Stimulated activated CD4-positive, alpha-beta T cell treated with anti-CD3 and anti-CD28 coated beads, TNF-alpha, amount 100 ng/mL, for 24 hours (primary cell): ENCODE results near the gene SERPINB2.
"Not testable (repeated sequence)": the region's sequence is repeated elsewhere in the genome, so short reads cannot be mapped to it uniquely, and the experiment has no call there.

Source experiments
- DNase-seq, 3 experiments: peaks; one replicate each; pipeline ENCODE4 v3.0.0-alpha.2; 2020; ENCODE audit warnings: low read depth in 3 of 3

SERPINB2 gene

GRCh38 chr18:63889626-63890025 is 2.1 kb downstream of the SERPINB2 start:
- no peak for DNase-seq

- DNase-seq: no peak
These were observed 2.9 kb downstream of the SERPINB2 start for GRCh38 chr18:63890237-63890949.

GRCh38 chr18:63890950-63891304 is 3.4 kb downstream of the SERPINB2 start:
- no peak for DNase-seq

GRCh38 chr18:63892566-63892965 is 5.1 kb downstream of the SERPINB2 start:
- DNase-seq: no peak

- DNase-seq: no peak
These were observed 6.7 kb downstream of the SERPINB2 start for GRCh38 chr18:63894106-63894772.

- DNase-seq: no peak
These were observed 7.7 kb downstream of the SERPINB2 start for GRCh38 chr18:63895190-63895589.

GRCh38 chr18:63897072-63897471 is 9.6 kb downstream of the SERPINB2 start:
- DNase-seq: no peak

GRCh38 chr18:63899206-63899605 is 11.7 kb downstream of the SERPINB2 start:
- DNase-seq: no peak

GRCh38 chr18:63903851-63904570 is 16.5 kb downstream of the SERPINB2 start:
- DNase-seq: no peak

GRCh38 chr18:63904694-63905093 is 17.2 kb downstream of the SERPINB2 start:
- DNase-seq: no peak

GRCh38 chr18:63905361-63905760 is 17.9 kb downstream of the SERPINB2 start:
- no peak for DNase-seq

GRCh38 chr18:63906056-63906455 is 18.6 kb downstream of the SERPINB2 start:
- DNase-seq: no peak

GRCh38 chr18:63907664-63908063 is 20.2 kb downstream of the SERPINB2 start, which contains the start of gene SERPINB10:
Gene SERPINB10, plus strand, starts transcription at chr18:63907958. Its CDS starts 7,553 bp downstream, at chr18:63915511.
- no peak for DNase-seq

- no peak for DNase-seq
These were observed 21.4 kb downstream of the SERPINB2 start for GRCh38 chr18:63908858-63909257.

GRCh38 chr18:63909870-63910269 is 22.4 kb downstream of the SERPINB2 start:
- no peak for DNase-seq

GRCh38 chr18:63917817-63918216 is 30.3 kb downstream of the SERPINB2 start:
- DNase-seq: no peak

GRCh38 chr18:63922049-63922448 is 34.5 kb downstream of the SERPINB2 start:
- no peak for DNase-seq

GRCh38 chr18:63924551-63924950 is 37.0 kb downstream of the SERPINB2 start:
- DNase-seq: no peak

GRCh38 chr18:63928331-63928730 is 40.8 kb downstream of the SERPINB2 start:
- no peak for DNase-seq

GRCh38 chr18:63929369-63929768 is 41.9 kb downstream of the SERPINB2 start:
- DNase-seq: not testable (repeated sequence)

GRCh38 chr18:63930773-63931354 is 43.4 kb downstream of the SERPINB2 start:
- no peak for DNase-seq
